ENCODE results near the gene ZNF107. TPM values are rescaled to one million over a fixed set of nuclear protein-coding genes. Genes with fewer than 3 reads are reported as not detected.
"Not testable (repeated sequence)": the region's sequence is repeated elsewhere in the genome, so short reads cannot be mapped to it uniquely, and the experiment has no call there.

Gene ZNF107
- total and polyA plus RNA-seq, 2 of the 8 experiments (the other 6 are each of a cell fraction or from before 2014, with no cell fraction given) = 3.4 to 31.0 TPM

DNA sequence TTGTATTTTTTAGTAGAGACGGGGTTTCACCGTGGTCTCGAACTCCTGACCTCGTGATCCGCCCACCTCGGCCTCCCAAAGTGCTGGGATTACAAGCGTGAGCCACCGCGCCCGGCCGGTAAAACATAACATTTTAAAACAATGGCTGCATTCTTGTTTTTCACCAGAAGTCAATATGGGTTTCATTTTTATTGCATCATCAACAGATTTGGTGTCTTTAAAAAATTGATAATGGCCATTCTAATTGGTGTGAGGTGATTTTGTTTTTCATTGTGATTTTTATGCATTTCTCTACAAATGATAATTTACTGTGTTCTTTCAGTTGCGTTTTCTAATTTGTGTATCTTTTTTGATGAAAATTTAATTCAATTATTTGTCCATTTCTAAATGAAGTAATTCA is 31.9 kb downstream of the ZNF107 start:
- H3K27ac ChIP-seq (ENCODE audit: low read depth, low read length); H2BK5ac ChIP-seq (ENCODE audit: low read depth, low read length); POLR2A ChIA-PET (ENCODE audit: partially characterized antibody); CTCF ChIA-PET (ENCODE audit: partially characterized antibody); H2AK5ac ChIP-seq (ENCODE audit: low read depth, low read length); H3K56ac ChIP-seq (replicated peaks; ENCODE audit: insufficient read length, low read depth, low read length); H4K5ac ChIP-seq (ENCODE audit: insufficient read length, low read depth, low read length); H3K18ac ChIP-seq (ENCODE audit: extremely low read depth, low read length); H2BK20ac ChIP-seq (ENCODE audit: low read length); H3K14ac ChIP-seq (ENCODE audit: insufficient read length); H3K79me2 ChIP-seq (ENCODE audit: control insufficient read depth in 1 of 2, insufficient read depth in 2 of 2, low read length in 2 of 2); H3K27me3 ChIP-seq (replicated peaks in 1 of 4; ENCODE audit: control insufficient read depth in 3 of 4, extremely low read depth in 1 of 4, insufficient read depth in 3 of 4, low read length in 3 of 4); H3K4ac ChIP-seq (replicated peaks; ENCODE audit: insufficient read length, low read depth, low read length); DNase-seq (ENCODE audit: low read depth in 1 of 2, low spot score in 2 of 2); H2AFZ ChIP-seq (ENCODE audit: low read length); H3K4me3 ChIP-seq (ENCODE audit: extremely low read depth in 1 of 4, insufficient read depth in 2 of 4, low read depth in 3 of 4, low read length in 4 of 4); H3K4me2 ChIP-seq (ENCODE audit: insufficient read depth in 1 of 2, low read depth in 2 of 2, low read length in 2 of 2); H3K23ac ChIP-seq (ENCODE audit: insufficient read length); H2BK120ac ChIP-seq (replicated peaks; ENCODE audit: low read depth, low read length); H3K23me2 ChIP-seq (ENCODE audit: low read depth, low read length); H3K9ac ChIP-seq (replicated peaks in 1 of 4; ENCODE audit: extremely low read depth in 1 of 4, low read depth in 3 of 4, low read length in 3 of 4); H3K79me1 ChIP-seq (ENCODE audit: low read depth, low read length); H4K8ac ChIP-seq (ENCODE audit: extremely low read depth, insufficient read depth, low read length); FAIRE-seq; H4K20me1 ChIP-seq (replicated peaks in 1 of 2; ENCODE audit: control insufficient read depth in 1 of 2, insufficient read depth in 2 of 2, low read length in 2 of 2); H2BK15ac ChIP-seq (ENCODE audit: low read length); H4K91ac ChIP-seq (replicated peaks; ENCODE audit: insufficient read length, low read length); H2BK12ac ChIP-seq (ENCODE audit: low read depth, low read length); H3K4me1 ChIP-seq (replicated peaks in 1 of 4; ENCODE audit: control insufficient read depth in 3 of 4, insufficient read depth in 4 of 4, low read length in 3 of 4): not testable (repeated sequence)
- 0 out of 2 replicates have a peak, but pooled peaks have one; percentile 10 for TF ChIP-seq CEBPB (IDR thresholded peaks at IDR 0.05; ENCODE audit: low read depth, low read length)
- 92% methylated on average over 12 of the region's 12 CpGs; no CpG with 5 or more reads in 1 of the 2 experiments for WGBS, 2 experiments (ENCODE audit: extremely low coverage in 1 of 2, insufficient coverage in 1 of 2, insufficient read length in 1 of 2, insufficient replicate concordance in 2 of 2, low coverage in 1 of 2, low lambda C conversion rate in 2 of 2, missing lambda C conversion rate in 1 of 2)
- Histone ChIP-seq H3K9me3 (ENCODE audit: insufficient read depth in 2 of 2, low read depth in 1 of 2, low read length in 1 of 2) (peaks cover 11 to 28% of the 10 kb centered on the region in 2 experiments; a peak in 3 of 4 replicates), H3K36me3 (ENCODE audit: control insufficient read depth in 2 of 4, insufficient read depth in 4 of 4, low read length in 3 of 4) (peaks cover 0 to 60% (median 8%) of the 10 kb centered on the region in 4 experiments; a peak in 5 of 8 replicates)
